Uterus (tissue), 2 donors: ENCODE data around the gene RAB14.

Source experiments
- CTCF ChIP-seq, 4 experiments: fragments of 200-600 bp in 2 of 4; fragments of 450-650 bp in 2 of 4; sonication (generic) in 2 of 4; IDR thresholded peaks; one replicate each; pipeline ENCODE4 v1.5.1; 2016 to 2019; ENCODE audit warnings: antibody characterized with exemption in 4 of 4, mild to moderate bottlenecking in 2 of 4, moderate library complexity in 1 of 4
- POLR2A ChIP-seq, 2 donors: fragments of 450-650 bp; IDR thresholded peaks; one replicate each; pipeline ENCODE4 v1.6.1; 2016; ENCODE audit warnings: antibody characterized with exemption in 2 of 2, mild to moderate bottlenecking in 1 of 2, moderate library complexity in 1 of 2

- TF ChIP-seq CTCF (IDR thresholded peaks at IDR 0.05) (no peak), POLR2A (IDR thresholded peaks at IDR 0.05) (no peak)
Measured at GRCh38 chr9:121207371-121207940, 5.8 kb upstream of the RAB14 start.
